Ectodermal cell (in vitro differentiated cells): ENCODE data around the gene GGT1.
"Not testable (repeated sequence)": the region's sequence is repeated elsewhere in the genome, so short reads cannot be mapped to it uniquely, and the experiment has no call there.

Source experiments
- H3K27ac ChIP-seq: 2 replicates; pipeline ENCODE4 v1.7.0; 2013; ENCODE audit warnings: mild to moderate bottlenecking, low read depth, low read length; ENCODE audit not compliant: insufficient read depth, poor library complexity, severe bottlenecking
- H3K27me3 ChIP-seq: 2 replicates; pipeline ENCODE4 v1.7.0; 2013; ENCODE audit warnings: mild to moderate bottlenecking, low read length; ENCODE audit not compliant: insufficient read depth, control insufficient read depth, poor library complexity, severe bottlenecking
- H3K36me3 ChIP-seq: one replicate; pipeline ENCODE4 v1.7.0; 2013; ENCODE audit warnings: low read length; ENCODE audit not compliant: control insufficient read depth, insufficient read depth
- H3K4me1 ChIP-seq: one replicate; pipeline ENCODE4 v1.7.0; 2013; ENCODE audit warnings: low read length; ENCODE audit not compliant: control insufficient read depth, insufficient read depth
- H3K4me3 ChIP-seq: 2 replicates; pipeline ENCODE4 v1.7.0; 2013; ENCODE audit warnings: low read depth, low read length, control low read depth; ENCODE audit not compliant: insufficient read depth
- H3K9me3 ChIP-seq: 2 replicates; pipeline ENCODE4 v1.7.0; 2013; ENCODE audit warnings: mild to moderate bottlenecking, low read length, moderate library complexity; ENCODE audit not compliant: control insufficient read depth
- WGBS, 2 experiments: methylation state at CpG; one replicate each; pipeline ENCODE4 v1.1.7; 2013; ENCODE audit warnings: missing lambda C conversion rate in 2 of 2; 5-methylcytosine and 5-hydroxymethylcytosine counted together

GGT1 gene

GRCh38 chr22:24642307-24642706, 39.3 kb downstream of the GGT1 start:
- H3K27ac ChIP-seq, H3K9me3 ChIP-seq, H3K36me3 ChIP-seq, H3K27me3 ChIP-seq, H3K4me1 ChIP-seq, H3K4me3 ChIP-seq: not testable (repeated sequence)
- WGBS, 2 experiments = 91 to 100% methylated on average over 1 of the region's 1 CpG

GRCh38 chr22:24644409-24644808, 41.4 kb downstream of the GGT1 start:
- not testable (repeated sequence) for H3K9me3 ChIP-seq, H3K27me3 ChIP-seq, H3K27ac ChIP-seq, H3K4me1 ChIP-seq, H3K36me3 ChIP-seq, H3K4me3 ChIP-seq
- WGBS, 2 experiments = 75 to 98% methylated on average over 2 to 3 of the region's 11 CpGs

- not testable (repeated sequence) for H3K4me1 ChIP-seq, H3K27ac ChIP-seq, H3K9me3 ChIP-seq, H3K27me3 ChIP-seq, H3K36me3 ChIP-seq, H3K4me3 ChIP-seq
- 78 to 85% methylated on average over 3 to 4 of the region's 21 CpGs for WGBS, 2 experiments
Measured at GRCh38 chr22:24645408-24646399, 42.7 kb downstream of the GGT1 start.

GRCh38 chr22:24646756-24647155, 43.8 kb downstream of the GGT1 start:
- H3K4me1 ChIP-seq, H3K9me3 ChIP-seq, H3K27ac ChIP-seq, H3K36me3 ChIP-seq, H3K27me3 ChIP-seq, H3K4me3 ChIP-seq: not testable (repeated sequence)
- 95 to 97% methylated on average over 14 of the region's 19 CpGs for WGBS, 2 experiments

GRCh38 chr22:24649371-24649770, 46.4 kb downstream of the GGT1 start:
- H3K27ac ChIP-seq, H3K9me3 ChIP-seq, H3K4me3 ChIP-seq, H3K4me1 ChIP-seq, H3K27me3 ChIP-seq, H3K36me3 ChIP-seq: not testable (repeated sequence)
- WGBS, 2 experiments = 75 to 89% methylated on average over 1 of the region's 4 CpGs

- WGBS, 2 experiments = no CpG with 5 or more reads among the region's 10 CpGs
- H3K36me3 ChIP-seq, H3K27ac ChIP-seq, H3K27me3 ChIP-seq, H3K9me3 ChIP-seq, H3K4me1 ChIP-seq, H3K4me3 ChIP-seq: not testable (repeated sequence)
Measured at GRCh38 chr22:24650884-24651283, 47.9 kb downstream of the GGT1 start.

- not testable (repeated sequence) for H3K27me3 ChIP-seq, H3K4me1 ChIP-seq
- 92% methylated on average over 3 of the region's 3 CpGs for WGBS, 2 experiments
Measured at GRCh38 chr22:24665395-24665794, 62.4 kb downstream of the GGT1 start.

GRCh38 chr22:24667904-24668303, 64.9 kb downstream of the GGT1 start:
- H3K4me1 ChIP-seq, H3K4me3 ChIP-seq, H3K27me3 ChIP-seq, H3K27ac ChIP-seq, H3K36me3 ChIP-seq, H3K9me3 ChIP-seq: not testable (repeated sequence)
- WGBS, 2 experiments = 96 to 98% methylated on average over 3 of the region's 10 CpGs

More at GRCh38 chr22:24665395-24665794, 62.4 kb downstream of the GGT1 start:
- H3K4me3 ChIP-seq, H3K27ac ChIP-seq, H3K9me3 ChIP-seq, H3K36me3 ChIP-seq: not testable (repeated sequence)

GRCh38 chr22:24672532-24672931, 69.5 kb downstream of the GGT1 start:
- not testable (repeated sequence) for H3K27ac ChIP-seq, H3K36me3 ChIP-seq, H3K9me3 ChIP-seq, H3K4me1 ChIP-seq, H3K27me3 ChIP-seq, H3K4me3 ChIP-seq
- no CpG with 5 or more reads among the region's 2 CpGs for whole genome bisulfite sequencing, 2 experiments
